AG04450 (cell line): Measurements from ENCODE around the gene EGLN3. TPM values are rescaled to one million over a fixed set of nuclear protein-coding genes. Genes with fewer than 3 reads are reported as not detected.

ENCODE experiments used
- CTCF ChIA-PET: fragments of 300-600, 350-600 bp; formaldehyde crosslinking; extraction: SDS; loops from one replicate; lab custom pipeline; 2022; ENCODE audit warnings: antibody characterized with exemption, inconsistent platforms; lab: Charles Lee
- POLR2A ChIA-PET: fragments of 350-600 bp; formaldehyde crosslinking; extraction: SDS; loops from one replicate; lab custom pipeline; 2021; ENCODE audit warnings: antibody characterized with exemption, inconsistent platforms; lab: Yijun Ruan, JAX
- DNase-seq: peaks from one replicate; pipeline ENCODE4 v3.0.0-alpha.2; 2011; ENCODE audit warnings: low read depth, low spot score
- H3K27ac ChIP-seq: one replicate; pipeline ENCODE4 v1.5.1; 2012; ENCODE audit warnings: low read depth, low read length, control low read depth
- H3K27me3 ChIP-seq: one replicate; pipeline ENCODE4 v1.6.0; 2012; ENCODE audit warnings: low read length; ENCODE audit not compliant: control insufficient read depth, insufficient read depth
- H3K4me3 ChIP-seq: 2 replicates; pipeline ENCODE4 v1.5.1; 2011; ENCODE audit warnings: mild to moderate bottlenecking, low read depth, low read length, control low read depth
- H3K9me3 ChIP-seq: 2 replicates; pipeline ENCODE4 v1.5.1; 2012; ENCODE audit warnings: low read length; ENCODE audit not compliant: control insufficient read depth, insufficient read depth
- CTCF ChIP-seq: IDR thresholded peaks from 2 replicates; pipeline ENCODE4 v1.5.1; 2011; ENCODE audit warnings: low read depth, low read length, control low read depth, inconsistent platforms
- polyA plus RNA-seq: library from polyadenylated mRNA; depleted of rRNA; stranded (reverse); fragments of >200 nt; gene quantifications from 2 replicates; pipeline ENCODE4 v1.2.3, GENCODE V29; 2011

Gene EGLN3
- polyA plus RNA-seq, 1 experiment, result 0.04 TPM

GRCh38 chr14:33956640-33957039 lies 5.8 kb upstream of the EGLN3 start:
- TF ChIP-seq CTCF, result no peak
- no peaks in the 10 kb centered on the region for H3K9me3 ChIP-seq
- peaks cover 4% of the 10 kb centered on the region for H3K27me3 ChIP-seq
- DNase-seq, result no peak
- H3K4me3 ChIP-seq, result no peak overlapping the region
- ChIA-PET POLR2A (no interaction called here), CTCF (no interaction called here)
- no peak overlapping the region for H3K27ac ChIP-seq

- CTCF ChIA-PET, result no interaction called here
- H3K9me3 ChIP-seq, result peaks cover 5% of the 10 kb centered on the region
- no peak overlapping the region for H3K4me3 ChIP-seq
- no peak for TF ChIP-seq CTCF
- DNase-seq, result no peak
- POLR2A ChIA-PET, result no interaction called here
- peaks cover 16% of the 10 kb centered on the region for H3K27me3 ChIP-seq
- H3K27ac ChIP-seq, result no peak overlapping the region
These were observed 3.2 kb upstream of the EGLN3 start for GRCh38 chr14:33954016-33954598.

GRCh38 chr14:33952541-33952940 lies 1.7 kb upstream of the EGLN3 start:
- Histone ChIP-seq H3K4me3 (no peak overlapping the region), H3K27ac (no peak overlapping the region), H3K9me3 (peaks cover 5% of the 10 kb centered on the region), H3K27me3 (peaks cover 23% of the 10 kb centered on the region)
- no peak for DNase-seq
- ChIA-PET CTCF (no interaction called here), POLR2A (no interaction called here)
- TF ChIP-seq CTCF, result no peak

GRCh38 chr14:33951183-33951840 lies 438 bp upstream of the EGLN3 start:
- no peak overlapping the region for H3K27ac ChIP-seq
- H3K27me3 ChIP-seq, result peaks cover 23% of the 10 kb centered on the region
- peak overlapping the region; percentile 63 for H3K4me3 ChIP-seq
- TF ChIP-seq CTCF, result no peak
- CTCF ChIA-PET, result interaction anchor here (0.6 to 1.0 kb wide), 4 partner anchors 10 to 158 kb away, joined by 3 to 6 read pairs (median 4); no protein-coding TSS in a partner anchor
- DNase-seq, result no peak
- POLR2A ChIA-PET, result no interaction called here
- peaks cover 5% of the 10 kb centered on the region for H3K9me3 ChIP-seq

- Histone ChIP-seq H3K27me3 (peaks cover 23% of the 10 kb centered on the region), H3K4me3 (no peak overlapping the region), H3K9me3 (peaks cover 5% of the 10 kb centered on the region), H3K27ac (no peak overlapping the region)
- no peak for TF ChIP-seq CTCF
- CTCF ChIA-PET, result no interaction called here
- no peak for DNase-seq
- POLR2A ChIA-PET, result no interaction called here
These were observed 1.4 kb downstream of the EGLN3 start for GRCh38 chr14:33949411-33949893.
